Heart left ventricle (tissue), 13 donors: ENCODE data around the gene PTPMT1.

Experiments used
- CTCF ChIP-seq, 12 donors: fragments of 200-600 bp; sonication (generic) in 4 of 12; IDR thresholded peaks; one replicate each; pipeline versions ENCODE4 v1.5.0 to v1.8.0; 2018 to 2022; ENCODE audit warnings: antibody characterized with exemption in 12 of 12, mild to moderate bottlenecking in 5 of 12
- POLR2A ChIP-seq, 2 donors: fragments of 450-650 bp; IDR thresholded peaks; one replicate each; pipeline ENCODE4 v1.6.1; 2017; ENCODE audit warnings: antibody characterized with exemption in 2 of 2, mild to moderate bottlenecking in 2 of 2, moderate library complexity in 2 of 2
- donor health status: ischemic (EF 13 %, LVEDD 7.1; RV severe dilation, severe dysfunction).
- donor health status: DM: no; HTN: yes; CAD: no.
- donor health status: DM: no; HTN: no; CAD: no.
- donor health status: ischemic (EF 25% LVEDD 6.9; RV normal size, moderate dysfunction).
- donor health status: ischemic (EF 25% LVEDD 5.7; RV mildly dilated, moderate dysfunction).
- donor health status: ischemic (EF 35%, LVEDD 5.7; RV mildly dilated, moderate dysfunction).
- donor health status: nonischemic (EF 11% LVEDD 7.7; RV severe dilation, severe dysfunction).
- donor health status: DM: yes; HTN: yes; CAD: no.
- donor health status: PGD.
- donor health status: ischemic (EF 29% LVEDD 5.4; RV normal size, mild dysfunction).
- donor health status: nonischemic (EF 23%, LVEDD 6.1; RV moderate dilation, normal function).

- TF ChIP-seq POLR2A (IDR thresholded peaks at IDR 0.05) (no peak), CTCF (IDR thresholded peaks at IDR 0.05) (no peak)
Measured at GRCh38 chr11:47516984-47517853, 48.2 kb upstream of the PTPMT1 start.
